H9 (cell line): ENCODE measurements around the gene MESD. TPM values are rescaled to one million over a fixed set of nuclear protein-coding genes. Genes with fewer than 3 reads are reported as not detected.

Experiments used
- DNase-seq: peaks from one replicate; pipeline ENCODE4 v3.0.0-alpha.2; 2017
- H2AFZ ChIP-seq: one replicate; pipeline ENCODE4 v1.6.1; 2013; ENCODE audit warnings: mild to moderate bottlenecking, low read length, control low read depth, moderate library complexity
- H2AK5ac ChIP-seq: 2 replicates; pipeline ENCODE4 v1.6.1; 2013; ENCODE audit warnings: low read length, control low read depth, mixed read lengths; ENCODE audit not compliant: insufficient read length
- H2BK120ac ChIP-seq: one replicate; pipeline ENCODE4 v1.6.1; 2013; ENCODE audit warnings: low read depth, mild to moderate bottlenecking, low read length, control low read depth, inconsistent platforms; ENCODE audit not compliant: poor library complexity, severe bottlenecking
- H2BK12ac ChIP-seq: 2 replicates; pipeline ENCODE4 v1.6.1; 2013; ENCODE audit warnings: low read length, control low read depth, mixed read lengths, low read depth; ENCODE audit not compliant: insufficient read length
- H2BK15ac ChIP-seq: 2 replicates; pipeline ENCODE4 v1.6.1; 2013; ENCODE audit warnings: low read depth, low read length, control low read depth
- H2BK20ac ChIP-seq: one replicate; pipeline ENCODE4 v1.6.1; 2013; ENCODE audit warnings: low read depth, mild to moderate bottlenecking, low read length, control low read depth, inconsistent platforms; ENCODE audit not compliant: poor library complexity, severe bottlenecking
- H2BK5ac ChIP-seq: 2 replicates; pipeline ENCODE4 v1.6.1; 2013; ENCODE audit warnings: low read length, control low read depth, mixed read lengths; ENCODE audit not compliant: insufficient read length
- H3K14ac ChIP-seq: 2 replicates; pipeline ENCODE4 v1.6.1; 2013; ENCODE audit warnings: low read length, control low read depth; ENCODE audit not compliant: insufficient read depth
- H3K18ac ChIP-seq: 2 replicates; pipeline ENCODE4 v1.6.1; 2013; ENCODE audit warnings: low read depth, mild to moderate bottlenecking, mixed read lengths, low read length, control low read depth; ENCODE audit not compliant: insufficient read length
- H3K23ac ChIP-seq: 2 replicates; pipeline ENCODE4 v1.6.1; 2013; ENCODE audit warnings: low read length, control low read depth, mixed read lengths, low read depth; ENCODE audit not compliant: insufficient read length
- H3K23me2 ChIP-seq: 2 replicates; pipeline ENCODE4 v1.6.1; 2013; ENCODE audit warnings: low read depth, mild to moderate bottlenecking, mixed read lengths, low read length, control low read depth; ENCODE audit not compliant: insufficient read length, poor library complexity, severe bottlenecking
- H3K27ac ChIP-seq: 2 replicates; pipeline ENCODE4 v1.5.1; 2013; ENCODE audit warnings: low read length, control low read depth, mixed read lengths, low read depth; ENCODE audit not compliant: insufficient read length
- H3K27me3 ChIP-seq: 2 replicates; pipeline ENCODE4 v1.6.1; 2013; ENCODE audit warnings: low read length, control low read depth, inconsistent platforms; ENCODE audit not compliant: insufficient read depth
- H3K4ac ChIP-seq: 2 replicates; pipeline ENCODE4 v1.6.1; 2013; ENCODE audit warnings: low read depth, mild to moderate bottlenecking, control low read depth, inconsistent platforms, low read length, moderate library complexity
- H3K4me1 ChIP-seq: 2 replicates; pipeline ENCODE4 v1.6.1; 2013; ENCODE audit warnings: low read length, control low read depth, inconsistent platforms; ENCODE audit not compliant: insufficient read depth
- H3K4me2 ChIP-seq: 2 replicates; pipeline ENCODE4 v1.6.1; 2013; ENCODE audit warnings: low read length, control low read depth, mixed read lengths; ENCODE audit not compliant: insufficient read length, insufficient read depth
- H3K56ac ChIP-seq: 2 replicates; pipeline ENCODE4 v1.6.1; 2013; ENCODE audit warnings: low read depth, mild to moderate bottlenecking, mixed read lengths, low read length, control low read depth; ENCODE audit not compliant: insufficient read length
- H3K79me1 ChIP-seq: 2 replicates; pipeline ENCODE4 v1.6.1; 2013; ENCODE audit warnings: low read depth, mild to moderate bottlenecking, moderate library complexity, low read length, control low read depth, inconsistent platforms; ENCODE audit not compliant: insufficient read depth, poor library complexity, severe bottlenecking
- H3K79me2 ChIP-seq: 2 replicates; pipeline ENCODE4 v1.6.1; 2013; ENCODE audit warnings: low read length, control low read depth, inconsistent platforms; ENCODE audit not compliant: insufficient read depth
- H3K9ac ChIP-seq: 2 replicates; pipeline ENCODE4 v1.6.1; 2013; ENCODE audit warnings: low read length, control low read depth, mixed read lengths; ENCODE audit not compliant: insufficient read length; ENCODE audit errors: extremely low read depth
- H3K9me3 ChIP-seq: one replicate; pipeline ENCODE4 v1.6.1; 2013; ENCODE audit warnings: low read depth, low read length, inconsistent platforms; ENCODE audit not compliant: control insufficient read depth
- H3T11ph ChIP-seq: one replicate; pipeline ENCODE4 v1.6.1; 2013; ENCODE audit warnings: mild to moderate bottlenecking, low read length, control low read depth, inconsistent platforms
- H4K20me1 ChIP-seq: one replicate; pipeline ENCODE4 v1.6.1; 2013; ENCODE audit not compliant: control insufficient read depth, insufficient read length, insufficient read depth
- H4K5ac ChIP-seq: 2 replicates; pipeline ENCODE4 v1.6.1; 2013; ENCODE audit warnings: low read depth, mild to moderate bottlenecking, mixed read lengths, low read length, control low read depth; ENCODE audit not compliant: insufficient read length
- H4K8ac ChIP-seq: replicated peaks from 2 replicates; pipeline ENCODE4 v1.6.1; 2013; ENCODE audit warnings: low read length, control low read depth, mixed read lengths, low read depth; ENCODE audit not compliant: insufficient read length
- H4K91ac ChIP-seq: 2 replicates; pipeline ENCODE4 v1.6.1; 2013; ENCODE audit warnings: low read depth, mild to moderate bottlenecking, moderate library complexity, mixed read lengths, low read length, control low read depth; ENCODE audit not compliant: insufficient read length
- H3K27ac Mint-ChIP-seq, 3 experiments: 2 replicates in 2 of 3; 3 replicates in 1 of 3; pipeline ENCODE4 v1.8.0; 2020 to 2021; ENCODE audit warnings: mixed read lengths in 3 of 3, mild to moderate bottlenecking in 1 of 3, moderate library complexity in 1 of 3
- H3K27me3 Mint-ChIP-seq: 2 replicates; pipeline ENCODE4 v1.8.0; 2021; ENCODE audit warnings: low read depth, mild to moderate bottlenecking, moderate library complexity, mixed read lengths
- H3K36me3 Mint-ChIP-seq, 3 experiments: 2 replicates in 2 of 3; 3 replicates in 1 of 3; pipeline ENCODE4 v1.8.0; 2020 to 2021; ENCODE audit warnings: low read depth in 3 of 3, mixed read lengths in 3 of 3; ENCODE audit not compliant: insufficient read depth in 1 of 3
- H3K4me1 Mint-ChIP-seq, 2 experiments: 2 replicates each; pipeline ENCODE4 v1.8.0; 2020; ENCODE audit warnings: mixed read lengths in 2 of 2
- H3K4me3 Mint-ChIP-seq, 2 experiments: 2 replicates in 1 of 2; 3 replicates in 1 of 2; pipeline ENCODE4 v1.8.0; 2020 to 2021; ENCODE audit warnings: mild to moderate bottlenecking in 2 of 2, mixed read lengths in 2 of 2, moderate library complexity in 1 of 2
- H3K9me3 Mint-ChIP-seq, 2 experiments: 2 replicates in 1 of 2; 3 replicates in 1 of 2; pipeline ENCODE4 v1.8.0; 2020; ENCODE audit warnings: mild to moderate bottlenecking in 2 of 2, mixed read lengths in 2 of 2, moderate library complexity in 1 of 2
- WGBS: extraction: QIAGEN DNeasy Blood & Tissue Kit; methylation state at CpG from one replicate; pipeline ENCODE4 v1.1.7; 2013; ENCODE audit warnings: missing lambda C conversion rate, low lambda C conversion rate, mixed read lengths; ENCODE audit not compliant: insufficient read length; ENCODE audit errors: extremely low coverage; 5-methylcytosine and 5-hydroxymethylcytosine counted together
- total RNA-seq: library from RNA; stranded (reverse); gene quantifications from 2 replicates; pipeline ENCODE4 v1.2.1, GENCODE V29; 2021
- TF ChIP-seq, protein P1 (sequence below): fragments of 200-600 bp; sonication (generic); conservative IDR thresholded peaks from 3 replicates; pipeline ENCODE4 v1.8.0; 2021; ENCODE audit warnings: antibody characterized with exemption, mild to moderate bottlenecking

MESD gene
- total RNA-seq, 1 experiment from 2014 or later, result 29.1 TPM

DNA sequence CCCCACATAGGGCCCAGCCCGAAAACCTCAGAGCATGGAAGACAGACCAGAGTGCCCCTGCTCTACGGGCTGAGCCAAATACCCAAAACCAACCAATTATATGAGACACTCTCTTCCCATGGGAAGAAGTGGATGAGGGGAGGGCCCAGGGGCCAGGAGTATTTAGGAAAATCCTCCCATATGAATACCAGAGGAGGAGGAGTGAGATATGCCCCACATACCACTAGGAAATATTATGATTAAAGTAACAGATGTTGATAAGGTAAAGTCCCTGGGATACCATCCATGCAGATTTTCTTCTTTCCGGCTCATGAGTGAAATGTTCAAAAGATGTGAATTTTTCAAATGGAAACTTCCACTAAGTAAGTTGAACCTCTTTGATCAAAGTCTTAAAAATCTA is 50.4 kb downstream of the MESD start:
- no peak overlapping the region for H2BK12ac ChIP-seq
- H2BK15ac ChIP-seq, result no peak overlapping the region
- no peak overlapping the region for H2AK5ac ChIP-seq
- H2BK20ac ChIP-seq, result no peak overlapping the region
- H3K23ac ChIP-seq, result no peak overlapping the region
- no peak overlapping the region for H3K4me3 Mint-ChIP-seq
- H3K27ac Mint-ChIP-seq, result no peak overlapping the region
- no peaks in the 10 kb centered on the region for H3K79me1 ChIP-seq
- H3K79me2 ChIP-seq, result no peaks in the 10 kb centered on the region
- no peak overlapping the region for H4K8ac ChIP-seq
- H2AFZ ChIP-seq, result no peak overlapping the region
- WGBS, result no CpG with 5 or more reads among the region's 3 CpGs
- no peak overlapping the region for H2BK120ac ChIP-seq
- no peaks in the 10 kb centered on the region for H3K27me3 Mint-ChIP-seq
- H2BK5ac ChIP-seq, result no peak overlapping the region
- no peak overlapping the region for H4K91ac ChIP-seq
- H4K20me1 ChIP-seq, result no peaks in the 10 kb centered on the region
- no peak overlapping the region for H3K4me2 ChIP-seq
- H3K4ac ChIP-seq, result no peak overlapping the region
- no peak for DNase-seq
- no peak overlapping the region for H3K14ac ChIP-seq
- H3K36me3 Mint-ChIP-seq, result peaks cover 1 to 11% (median 7%) of the 10 kb centered on the region in 3 experiments; a peak in 4 of 7 replicates
- H3K9me3 Mint-ChIP-seq, result no peaks in the 10 kb centered on the region
- H4K5ac ChIP-seq, result no peak overlapping the region
- H3K4me1 Mint-ChIP-seq, result peaks cover 6 to 7% of the 10 kb centered on the region in 2 experiments
- H3K56ac ChIP-seq, result no peak overlapping the region
- no peak overlapping the region for H3K18ac ChIP-seq
- TF ChIP-seq, protein P1, sequence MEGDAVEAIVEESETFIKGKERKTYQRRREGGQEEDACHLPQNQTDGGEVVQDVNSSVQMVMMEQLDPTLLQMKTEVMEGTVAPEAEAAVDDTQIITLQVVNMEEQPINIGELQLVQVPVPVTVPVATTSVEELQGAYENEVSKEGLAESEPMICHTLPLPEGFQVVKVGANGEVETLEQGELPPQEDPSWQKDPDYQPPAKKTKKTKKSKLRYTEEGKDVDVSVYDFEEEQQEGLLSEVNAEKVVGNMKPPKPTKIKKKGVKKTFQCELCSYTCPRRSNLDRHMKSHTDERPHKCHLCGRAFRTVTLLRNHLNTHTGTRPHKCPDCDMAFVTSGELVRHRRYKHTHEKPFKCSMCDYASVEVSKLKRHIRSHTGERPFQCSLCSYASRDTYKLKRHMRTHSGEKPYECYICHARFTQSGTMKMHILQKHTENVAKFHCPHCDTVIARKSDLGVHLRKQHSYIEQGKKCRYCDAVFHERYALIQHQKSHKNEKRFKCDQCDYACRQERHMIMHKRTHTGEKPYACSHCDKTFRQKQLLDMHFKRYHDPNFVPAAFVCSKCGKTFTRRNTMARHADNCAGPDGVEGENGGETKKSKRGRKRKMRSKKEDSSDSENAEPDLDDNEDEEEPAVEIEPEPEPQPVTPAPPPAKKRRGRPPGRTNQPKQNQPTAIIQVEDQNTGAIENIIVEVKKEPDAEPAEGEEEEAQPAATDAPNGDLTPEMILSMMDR, result no peak
- no peaks in the 10 kb centered on the region for H3K27me3 ChIP-seq
- H3K4me1 ChIP-seq, result no peaks in the 10 kb centered on the region; the same call in 1 of the 2 replicates
- no peaks in the 10 kb centered on the region for H3K9me3 ChIP-seq
- H3K23me2 ChIP-seq, result no peaks in the 10 kb centered on the region
- H3T11ph ChIP-seq, result no peak overlapping the region
- no peak overlapping the region for H3K9ac ChIP-seq
- H3K27ac ChIP-seq, result no peak overlapping the region
